ENCODE results near the gene SLC4A2. TPM values are rescaled to one million over a fixed set of nuclear protein-coding genes. Genes with fewer than 3 reads are reported as not detected.

The SLC4A2 gene
- total and polyA plus RNA-seq, 4 donors = 27.5 to 98.8 (median 72.6) TPM

- Histone ChIP-seq H3K27me3 (ENCODE audit: control insufficient read depth in 4 of 4, insufficient read depth in 4 of 4, low read length in 3 of 4) (no peaks in the 10 kb centered on the region), H3K4me1 (ENCODE audit: control insufficient read depth in 4 of 4, insufficient read depth in 4 of 4, low read length in 3 of 4) (peaks cover 0 to 8% (median 2%) of the 10 kb centered on the region in 4 donors), H3K9ac (ENCODE audit: low read depth in 1 of 2, low read length in 2 of 2) (no peak overlapping the region), H3K36me3 (ENCODE audit: control insufficient read depth in 4 of 4, insufficient read depth in 3 of 4, low read depth in 1 of 4, low read length in 3 of 4) (peaks cover 33 to 75% (median 46%) of the 10 kb centered on the region in 4 donors), H3K9me3 (ENCODE audit: control insufficient read depth in 4 of 4, low read length in 3 of 4) (no peaks in the 10 kb centered on the region), H3K4me3 (ENCODE audit: low read depth in 1 of 3, low read length in 3 of 3) (no peak overlapping the region), H3K27ac (ENCODE audit: low read depth in 1 of 2, low read length in 2 of 2) (no peak overlapping the region)
- DNase-seq (ENCODE audit: low spot score) = no peak
- no peak for TF ChIP-seq TAF1 (conservative IDR thresholded peaks at IDR 0.05)
- no peak for TF ChIP-seq FOXA2 (IDR thresholded peaks at IDR 0.05)
- TF ChIP-seq EGR1 (IDR thresholded peaks at IDR 0.05; ENCODE audit: low read depth in 2 of 2) = no peak
- no peak for TF ChIP-seq SP1 (IDR thresholded peaks at IDR 0.05)
- TF ChIP-seq RAD21 (IDR thresholded peaks at IDR 0.05) = no peak
- no peak for TF ChIP-seq HNF4G (IDR thresholded peaks at IDR 0.05)
- TF ChIP-seq MAX (IDR thresholded peaks at IDR 0.05) = no peak
- no peak for TF ChIP-seq ZBTB33 (IDR thresholded peaks at IDR 0.05)
- no peak for TF ChIP-seq GABPA (IDR thresholded peaks at IDR 0.05 in 1 of 2, conservative IDR thresholded peaks at IDR 0.05 in 1 of 2)
- TF ChIP-seq NR2F2 (IDR thresholded peaks at IDR 0.05) = no peak
- no peak for TF ChIP-seq YY1 (IDR thresholded peaks at IDR 0.05)
- TF ChIP-seq FOXA1 (IDR thresholded peaks at IDR 0.05) = no peak
- no peak for TF ChIP-seq ATF3 (IDR thresholded peaks at IDR 0.05)
- TF ChIP-seq JUND (IDR thresholded peaks at IDR 0.05) = no peak
- TF ChIP-seq CTCF (IDR thresholded peaks at IDR 0.05; ENCODE audit: low read depth, low read length, missing input control) = no peak
- no peak for TF ChIP-seq REST (IDR thresholded peaks at IDR 0.05)
- TF ChIP-seq RXRA (IDR thresholded peaks at IDR 0.05) = no peak
- TF ChIP-seq HNF4A (conservative IDR thresholded peaks at IDR 0.05) = no peak
- 90% methylated on average over 17 of the region's 17 CpGs for WGBS
Measured at GRCh38 chr7:151073990-151074389, 14.6 kb downstream of the SLC4A2 start.
